Fibroblast of skin of right biceps (primary cell): Measurements from ENCODE around the gene DSTN.

Experiments
- DNase-seq: peaks from one replicate; pipeline ENCODE4 v3.0.0-alpha.2; 2013

The DSTN gene

DNA sequence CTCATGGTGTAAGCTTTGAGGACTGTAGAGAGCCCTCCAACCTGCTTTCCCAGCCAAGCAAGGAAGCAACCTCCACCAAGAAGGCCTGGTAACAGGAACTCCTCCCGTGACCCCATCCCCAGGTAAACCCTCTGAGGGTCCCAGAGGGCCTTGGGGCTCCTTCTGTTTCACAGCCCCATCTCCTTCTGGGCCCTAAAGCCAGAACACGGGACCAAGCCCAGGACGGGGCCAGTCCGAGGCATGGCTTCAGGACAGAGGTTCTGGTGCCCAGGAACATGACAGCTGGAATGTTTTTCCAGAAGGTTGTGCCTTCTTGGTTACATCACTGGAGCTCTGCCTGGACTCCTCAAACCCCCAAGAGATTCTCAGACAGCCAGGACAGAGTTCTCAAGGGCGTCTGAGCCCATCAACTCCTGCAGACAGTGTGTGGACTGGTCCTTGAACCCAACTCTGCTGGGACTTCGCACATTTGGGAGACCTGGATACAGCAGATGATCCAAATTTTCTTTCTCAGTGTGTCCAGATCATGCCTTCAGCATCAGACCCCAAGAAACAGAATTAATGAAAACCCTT is 69.0 kb downstream of the DSTN start:
- DNase-seq, result no peak

- no peak for DNase-seq
Observed at GRCh38 chr20:17640146-17640874, 70.4 kb downstream of the DSTN start.

DNA sequence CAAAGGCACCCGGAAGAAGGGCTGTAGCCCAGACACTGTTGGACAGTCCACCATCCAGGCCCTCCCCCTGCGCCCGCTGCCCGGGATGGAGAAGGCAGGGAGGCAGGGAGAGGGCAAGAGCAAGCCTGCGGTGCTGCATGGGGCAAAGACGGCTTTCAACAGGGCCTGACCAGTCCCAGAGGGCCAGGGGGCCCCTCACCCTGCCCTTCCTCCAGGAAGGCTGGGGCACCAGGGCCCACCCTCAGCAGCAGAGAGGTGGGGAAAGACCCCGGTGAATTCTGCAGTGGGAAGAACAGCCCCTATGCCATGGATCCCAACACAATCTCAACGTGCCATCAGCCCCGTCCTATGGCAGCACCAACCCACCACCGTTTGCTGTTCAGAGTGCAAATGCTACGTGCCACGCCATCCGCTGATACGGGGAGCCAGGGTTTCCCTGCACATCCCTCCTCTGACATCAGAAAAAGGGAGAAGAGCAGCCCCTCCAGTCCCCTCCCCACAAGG is 71.1 kb downstream of the DSTN start:
- DNase-seq, result no peak

DNA sequence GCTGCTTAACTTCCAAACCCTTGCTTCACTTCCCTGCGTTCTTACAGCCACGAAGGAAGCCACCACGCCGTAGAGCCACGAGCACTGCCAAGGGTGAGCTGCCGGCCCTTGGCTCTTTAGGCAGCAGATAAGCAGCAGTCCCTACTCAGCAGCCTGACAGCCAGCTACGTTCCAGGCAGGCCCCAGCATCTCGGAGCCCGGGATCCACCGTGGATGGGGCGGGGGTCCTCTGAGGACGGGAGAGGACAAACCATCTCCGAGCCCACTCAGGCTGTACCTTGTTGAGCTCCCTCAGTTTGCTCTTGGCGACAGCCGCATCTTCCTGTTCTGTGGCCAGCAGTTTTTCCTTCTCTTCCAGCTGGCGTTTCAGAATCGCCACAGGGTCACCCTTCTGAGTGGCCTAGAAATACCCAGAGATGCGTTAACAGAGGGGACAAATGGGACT is 71.7 kb downstream of the DSTN start:
- DNase-seq, result no peak

DNA sequence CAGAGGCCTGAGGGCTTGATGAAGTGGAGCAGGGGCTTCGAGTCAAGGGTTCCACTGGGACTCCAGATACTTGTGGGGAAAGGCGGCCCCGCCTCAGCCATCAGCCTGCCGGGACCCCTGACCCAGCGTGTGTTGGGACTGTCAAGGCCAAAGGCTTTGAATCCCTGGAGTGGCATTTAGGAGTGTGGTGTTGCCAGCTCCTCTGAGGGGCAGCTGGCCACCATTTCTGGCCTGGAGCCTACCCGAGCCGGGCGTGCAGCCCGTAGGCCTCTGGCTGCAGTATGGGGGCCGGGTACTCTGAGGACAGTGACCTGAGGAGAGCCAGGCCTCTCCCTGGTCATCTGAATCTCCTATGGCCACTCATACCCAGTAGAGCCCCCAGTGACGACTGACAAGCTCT is 72.1 kb downstream of the DSTN start:
- DNase-seq, result no peak

GRCh38 chr20:17642404-17643269 is 72.8 kb downstream of the DSTN start:
- no peak for DNase-seq

GRCh38 chr20:17643531-17644188 is 73.8 kb downstream of the DSTN start:
- no peak for DNase-seq

DNA sequence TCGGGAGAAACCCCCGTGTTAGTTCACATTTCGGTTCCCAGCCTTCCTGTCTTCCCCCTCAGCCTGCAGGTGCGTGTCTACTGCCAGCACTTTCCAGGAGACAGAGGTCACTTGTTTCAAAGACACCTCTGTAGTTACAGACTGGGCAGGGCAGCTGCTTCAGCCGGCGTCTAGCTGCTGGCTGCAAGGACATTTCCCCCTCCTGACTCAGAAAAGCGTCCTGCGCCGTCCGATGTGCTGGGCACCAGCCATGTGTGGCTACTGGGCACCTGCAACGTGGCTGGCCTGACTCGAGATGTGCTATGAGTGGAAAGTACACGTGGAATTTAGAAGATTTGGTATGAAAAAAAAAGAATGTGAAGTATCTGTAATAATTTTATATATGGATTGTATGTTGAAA is 74.6 kb downstream of the DSTN start:
- no peak for DNase-seq

DNA sequence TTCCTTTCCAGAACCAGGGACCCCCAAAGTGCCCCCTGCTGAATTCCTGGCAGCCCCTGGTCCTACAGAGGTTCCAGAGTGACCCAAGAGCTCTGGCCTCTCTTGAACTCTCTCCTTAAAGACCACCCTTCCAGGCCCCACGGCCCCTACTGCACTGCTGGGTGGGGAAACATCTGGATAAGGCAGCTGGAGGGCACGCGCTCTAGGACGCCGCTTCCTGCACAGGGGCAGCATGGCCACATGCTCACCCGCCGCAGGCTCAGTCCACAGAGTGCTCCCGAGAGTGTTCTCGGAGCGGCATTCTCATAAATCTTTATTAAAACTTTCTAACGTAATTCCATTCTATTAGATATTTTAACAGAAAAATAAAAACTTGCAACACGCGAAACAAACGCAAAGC is 75.1 kb downstream of the DSTN start:
- no peak for DNase-seq

- DNase-seq, result no peak
Observed at GRCh38 chr20:17645546-17646208, 75.8 kb downstream of the DSTN start.

DNA sequence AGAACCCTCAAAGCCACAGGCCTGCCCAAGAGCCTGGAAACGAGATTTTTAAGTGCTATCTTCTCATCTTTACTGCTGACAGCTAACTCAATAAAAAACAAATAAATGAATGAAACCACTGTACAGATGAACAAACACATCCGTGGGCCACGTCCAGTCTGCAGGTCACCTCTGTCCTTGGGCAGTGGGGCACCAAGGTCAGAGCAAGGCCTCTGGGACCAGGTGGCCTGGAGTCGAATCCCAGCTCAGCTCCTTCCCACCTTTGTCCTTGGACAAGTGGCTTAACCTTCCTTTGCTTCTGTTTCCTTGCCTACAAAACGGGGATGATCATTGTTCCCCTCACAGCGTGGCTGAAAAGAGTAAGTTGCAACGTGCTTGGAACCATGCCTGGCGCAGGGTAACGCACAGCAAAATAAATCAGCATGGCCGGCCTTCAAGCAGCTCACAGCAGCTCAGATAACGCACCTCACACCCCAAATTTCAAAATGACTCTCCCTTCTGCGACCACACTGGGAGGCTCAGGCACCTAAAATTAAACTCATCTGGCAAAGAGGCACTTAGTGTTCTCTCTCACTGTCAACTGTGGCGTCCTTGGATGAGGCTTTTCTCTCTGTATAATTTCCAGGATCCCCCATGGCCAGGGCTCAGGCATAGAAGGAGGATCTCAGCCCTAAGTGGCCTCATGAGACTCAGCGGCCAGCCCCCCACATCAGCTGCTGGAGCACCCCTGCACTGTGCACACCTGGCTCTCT is 76.5 kb downstream of the DSTN start:
- DNase-seq, result no peak

DNA sequence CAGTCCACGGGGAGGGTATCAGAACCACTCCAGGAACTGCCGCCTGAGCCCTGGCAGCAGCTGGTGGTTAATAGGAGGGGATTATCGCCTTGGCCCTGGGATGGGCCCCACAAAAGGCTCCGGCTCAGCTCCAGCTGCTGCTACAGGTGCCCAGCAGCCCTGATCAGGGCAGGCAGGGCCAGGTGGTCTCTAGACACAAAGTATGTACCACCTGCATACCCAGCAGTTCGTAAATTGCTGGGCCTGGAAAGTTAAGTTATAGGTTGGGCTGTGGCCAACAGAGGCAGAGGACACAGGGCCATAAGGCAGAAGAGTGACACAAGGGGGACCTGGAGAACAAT is 77.1 kb downstream of the DSTN start:
- no peak for DNase-seq

DNA sequence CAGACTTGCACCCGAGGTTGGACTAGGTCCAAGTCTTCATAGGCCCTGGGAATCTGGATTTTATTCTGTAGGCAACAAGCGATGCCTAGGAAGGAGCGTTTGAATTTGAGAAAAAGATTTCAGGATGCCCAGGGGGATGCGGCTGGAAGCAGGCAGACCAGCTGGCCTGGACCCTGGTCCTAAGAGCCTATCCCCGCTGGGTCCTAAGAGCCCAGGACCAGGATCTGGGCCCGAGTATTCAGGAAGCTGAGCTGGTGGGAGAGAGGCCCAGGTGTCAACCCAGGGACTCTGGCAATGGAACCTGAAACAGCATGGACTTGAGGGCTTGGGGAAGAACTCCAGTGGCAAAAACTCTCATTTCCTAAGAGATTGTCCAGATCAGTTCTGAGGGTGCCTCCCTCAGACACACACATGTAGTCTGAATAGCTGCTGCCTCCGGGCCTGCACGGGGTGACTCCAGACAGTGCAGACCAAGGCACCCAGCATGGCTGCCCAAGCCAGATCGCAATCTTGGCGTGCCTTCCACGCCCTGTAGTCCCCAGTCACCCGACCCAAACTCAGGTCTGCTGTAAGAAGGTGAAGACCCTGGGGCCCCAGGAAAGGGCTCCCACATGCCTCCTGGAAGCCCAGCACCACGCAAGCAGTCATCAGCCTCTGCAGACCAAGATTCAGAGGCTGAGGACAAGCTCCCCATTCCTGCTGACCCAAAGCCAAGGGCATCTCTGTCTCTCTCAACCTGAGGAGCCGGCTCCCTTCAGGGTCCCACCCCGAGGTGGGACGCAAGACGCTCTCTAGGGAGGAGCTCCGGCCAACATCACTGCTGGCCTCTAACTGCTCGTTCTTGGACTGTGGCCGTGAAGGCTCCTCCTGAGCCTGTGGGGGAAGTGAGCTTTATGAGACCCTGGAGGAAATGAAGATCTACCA is 77.8 kb downstream of the DSTN start:
- DNase-seq, result no peak

GRCh38 chr20:17648315-17648646 is 78.4 kb downstream of the DSTN start:
- DNase-seq, result no peak

GRCh38 chr20:17648791-17649730 is 79.2 kb downstream of the DSTN start:
- no peak for DNase-seq

DNA sequence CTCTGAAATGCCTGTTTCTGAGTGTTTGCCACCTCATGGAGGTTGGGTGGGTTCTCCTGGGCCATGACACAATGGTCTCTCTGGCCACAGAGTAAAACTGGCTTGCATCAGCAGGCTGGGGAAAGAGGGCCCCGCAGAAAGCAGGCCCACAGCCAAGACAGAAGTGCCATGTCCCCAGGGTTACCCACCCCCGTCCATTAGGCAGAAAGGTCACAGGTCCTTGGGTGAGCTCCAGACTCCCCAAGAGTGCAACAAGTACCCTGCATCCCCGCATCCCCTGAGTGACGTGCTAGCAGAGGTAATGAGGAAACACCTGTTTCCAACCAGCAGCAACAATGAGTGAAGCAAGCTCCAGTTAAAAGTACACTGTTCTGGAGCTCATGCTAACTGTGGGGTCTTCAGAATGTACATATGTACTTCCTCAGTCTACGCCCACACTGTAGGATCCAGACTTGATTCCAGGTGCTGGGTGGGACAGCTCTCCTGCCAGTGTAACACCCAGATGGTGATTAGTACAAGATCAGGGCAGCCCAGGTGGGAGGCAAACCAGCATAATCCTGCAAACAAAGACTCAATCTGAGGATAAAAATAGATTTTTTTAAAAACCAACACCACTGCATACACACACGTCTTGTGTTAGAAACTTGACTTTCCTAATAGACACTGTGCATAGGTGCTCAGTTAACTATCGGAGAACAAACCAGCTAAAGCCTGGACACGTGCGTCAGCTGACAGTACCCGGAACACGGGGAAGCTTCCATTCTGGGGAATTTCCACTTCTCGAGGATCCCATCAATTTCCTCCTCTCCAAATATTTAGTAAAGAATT is 80.6 kb downstream of the DSTN start:
- DNase-seq, result no peak

DNA sequence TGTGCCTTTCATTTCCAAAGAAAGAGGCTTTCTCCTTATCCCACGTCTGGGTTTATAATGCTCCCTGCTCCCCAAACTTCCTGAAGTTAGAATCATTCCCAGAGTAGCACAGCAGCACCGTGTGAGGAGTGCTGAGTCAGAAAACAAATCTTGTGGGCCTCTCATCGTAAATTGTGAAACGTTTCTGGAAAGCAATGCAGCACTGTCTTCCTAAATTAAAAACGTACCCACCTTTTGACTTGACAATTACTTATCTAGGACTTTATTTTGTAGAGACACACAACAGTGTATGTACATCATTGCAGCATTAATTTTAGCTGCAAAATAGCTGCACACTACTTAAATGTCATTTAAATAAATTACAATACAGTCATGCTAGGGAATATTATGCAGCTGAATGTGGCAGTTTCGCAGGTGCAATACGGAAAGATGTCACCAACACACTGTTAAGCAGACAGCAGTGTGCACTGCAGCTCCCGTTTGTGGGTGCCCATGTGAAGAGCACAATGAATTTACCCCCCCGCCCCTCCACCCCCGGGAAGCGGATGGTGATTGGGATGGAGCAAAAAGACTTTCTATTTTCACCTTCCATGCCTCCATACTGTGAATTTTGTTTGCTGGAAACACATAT is 81.4 kb downstream of the DSTN start:
- DNase-seq, result peak; percentile 43

- no peak for DNase-seq
Observed at GRCh38 chr20:17651760-17652388, 82.0 kb downstream of the DSTN start.
